Activated CD8-positive, alpha-beta T cell treated with anti-CD3 and anti-CD28 coated beads for 36 hours (primary cell): ENCODE results near the gene ENPP7. TPM values are rescaled to one million over a fixed set of nuclear protein-coding genes. Genes with fewer than 3 reads are reported as not detected.
A peak's percentile ranks its signal among the peaks of the same experiment; 100 is the strongest.

Experiments used
- ATAC-seq: fragments of 200-7000 bp; cut with Tn5 transposase; one replicate; pipeline ENCODE4 v1.10.0; 2021; ENCODE audit warnings: mild to moderate bottlenecking, moderate library complexity
- CTCF ChIA-PET: fragments of 350-600 bp; sonication (Branson Sonifier 250); formaldehyde crosslinking; loops from one replicate; lab custom pipeline; 2021; ENCODE audit warnings: antibody characterized with exemption; lab: Charles Lee
- POLR2A ChIA-PET: fragments of 350-600 bp; sonication (Branson Sonifier 250); formaldehyde crosslinking; loops from one replicate; lab custom pipeline; 2021; ENCODE audit warnings: antibody characterized with exemption; lab: Charles Lee
- DNase-seq: peaks from one replicate; pipeline ENCODE4 v3.0.0-alpha.2; 2020
- H3K27ac Mint-ChIP-seq: one replicate; pipeline ENCODE4 v1.8.0; 2021; ENCODE audit warnings: mild to moderate bottlenecking, mixed read lengths
- H3K27me3 Mint-ChIP-seq: one replicate; pipeline ENCODE4 v1.8.0; 2021; ENCODE audit warnings: mixed read lengths
- H3K36me3 Mint-ChIP-seq: one replicate; pipeline ENCODE4 v1.8.0; 2021; ENCODE audit warnings: low read depth, mixed read lengths
- H3K4me1 Mint-ChIP-seq: one replicate; pipeline ENCODE4 v1.8.0; 2021; ENCODE audit warnings: low read depth, mixed read lengths
- H3K4me3 Mint-ChIP-seq: one replicate; pipeline ENCODE4 v1.8.0; 2021; ENCODE audit warnings: mild to moderate bottlenecking, moderate library complexity, mixed read lengths
- H3K9me3 Mint-ChIP-seq: one replicate; pipeline ENCODE4 v1.8.0; 2021; ENCODE audit warnings: mixed read lengths
- intact Hi-C: fragments of 100-400 bp; cut with micrococcal nuclease; formaldehyde crosslinking; loops from one replicate; pipeline ENCODE4 v1.10.0; 2022
- total RNA-seq, 2 experiments: library from RNA; stranded (reverse); gene quantifications; one replicate each; pipeline ENCODE4 v1.2.3, GENCODE V29; 2021
- TF ChIP-seq, protein P1 (sequence below): fragments of 200-600 bp; IDR thresholded peaks from one replicate; pipeline ENCODE4 v1.8.0; 2022; ENCODE audit warnings: antibody characterized with exemption, mild to moderate bottlenecking

ENPP7 gene
- total RNA-seq, 2 experiments from 2014 or later = 0.16 TPM; not detected in 1

DNA sequence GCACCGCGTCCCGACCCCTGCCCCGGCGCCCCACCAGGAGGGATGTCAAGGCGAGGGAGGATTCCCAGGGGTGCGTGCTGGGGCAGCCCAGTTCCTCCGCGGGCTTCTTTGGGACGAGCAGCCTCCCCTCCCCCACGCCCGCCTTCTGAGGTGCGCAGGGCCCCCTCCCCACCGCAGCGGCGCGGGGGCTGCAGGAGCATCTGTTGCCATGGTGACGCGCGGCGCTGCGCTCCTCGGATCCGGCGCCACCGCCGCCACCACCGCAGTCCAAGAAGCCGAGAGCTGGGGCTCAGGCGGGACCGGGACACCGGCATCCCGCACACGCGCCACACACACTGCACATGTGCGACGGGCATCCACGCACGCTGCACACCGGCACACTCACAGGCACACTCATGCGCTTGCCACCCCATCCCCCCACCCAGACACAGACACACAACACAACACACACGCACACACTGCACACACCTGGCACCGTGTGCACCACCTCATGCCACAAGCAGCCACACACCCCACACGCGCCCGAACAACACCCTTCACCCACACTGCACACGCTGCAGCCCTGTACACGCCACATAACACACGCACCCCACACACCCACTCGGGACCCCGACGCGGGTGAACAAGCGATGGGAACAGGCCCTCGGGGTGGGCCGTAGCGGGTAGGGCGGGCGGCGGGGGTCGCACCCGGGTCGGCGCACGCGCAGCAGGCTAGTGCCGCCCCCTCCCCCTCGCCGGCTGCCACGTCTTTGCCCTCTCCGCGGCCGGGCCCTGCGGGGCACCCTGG is 17.0 kb downstream of the ENPP7 start:
- H3K36me3 Mint-ChIP-seq = no peaks in the 10 kb centered on the region
- ChIA-PET CTCF (interaction anchor here (1.8 to 2.5 kb wide), 3 partner anchors 49 to 95 kb away, joined by 7 read pairs; partner anchors contain the start of gene CBX8), POLR2A (interaction anchor here (1.3 to 1.9 kb wide), 2 partner anchors 13 to 57 kb away, joined by 3 to 4 read pairs; no protein-coding TSS in a partner anchor)
- TF ChIP-seq, protein P1, sequence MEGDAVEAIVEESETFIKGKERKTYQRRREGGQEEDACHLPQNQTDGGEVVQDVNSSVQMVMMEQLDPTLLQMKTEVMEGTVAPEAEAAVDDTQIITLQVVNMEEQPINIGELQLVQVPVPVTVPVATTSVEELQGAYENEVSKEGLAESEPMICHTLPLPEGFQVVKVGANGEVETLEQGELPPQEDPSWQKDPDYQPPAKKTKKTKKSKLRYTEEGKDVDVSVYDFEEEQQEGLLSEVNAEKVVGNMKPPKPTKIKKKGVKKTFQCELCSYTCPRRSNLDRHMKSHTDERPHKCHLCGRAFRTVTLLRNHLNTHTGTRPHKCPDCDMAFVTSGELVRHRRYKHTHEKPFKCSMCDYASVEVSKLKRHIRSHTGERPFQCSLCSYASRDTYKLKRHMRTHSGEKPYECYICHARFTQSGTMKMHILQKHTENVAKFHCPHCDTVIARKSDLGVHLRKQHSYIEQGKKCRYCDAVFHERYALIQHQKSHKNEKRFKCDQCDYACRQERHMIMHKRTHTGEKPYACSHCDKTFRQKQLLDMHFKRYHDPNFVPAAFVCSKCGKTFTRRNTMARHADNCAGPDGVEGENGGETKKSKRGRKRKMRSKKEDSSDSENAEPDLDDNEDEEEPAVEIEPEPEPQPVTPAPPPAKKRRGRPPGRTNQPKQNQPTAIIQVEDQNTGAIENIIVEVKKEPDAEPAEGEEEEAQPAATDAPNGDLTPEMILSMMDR = no peak
- peaks cover 40% of the 10 kb centered on the region for H3K27me3 Mint-ChIP-seq
- no peaks in the 10 kb centered on the region for H3K9me3 Mint-ChIP-seq
- peak; percentile 24 for DNase-seq
- intact Hi-C loops = loop anchor here (10.0 kb wide), 2 partner anchors 97 to 247 kb away; no protein-coding TSS in a partner anchor
- H3K27ac Mint-ChIP-seq = no peak overlapping the region
- no peak for ATAC-seq
- H3K4me1 Mint-ChIP-seq = peaks cover 19% of the 10 kb centered on the region
- H3K4me3 Mint-ChIP-seq = no peak overlapping the region

- no peaks in the 10 kb centered on the region for H3K36me3 Mint-ChIP-seq
- H3K4me3 Mint-ChIP-seq = no peak overlapping the region
- peaks cover 42% of the 10 kb centered on the region for H3K27me3 Mint-ChIP-seq
- DNase-seq (no peak), ATAC-seq (no peak)
- ChIA-PET POLR2A (no interaction called here), CTCF (no interaction called here)
- no peaks in the 10 kb centered on the region for H3K9me3 Mint-ChIP-seq
- intact Hi-C loops = loop anchor here (10.0 kb wide), 2 partner anchors 96 to 246 kb away; no protein-coding TSS in a partner anchor
- no peak overlapping the region for H3K27ac Mint-ChIP-seq
- TF ChIP-seq, protein P1 = no peak
- peaks cover 19% of the 10 kb centered on the region for H3K4me1 Mint-ChIP-seq
These were observed 17.8 kb downstream of the ENPP7 start for GRCh38 chr17:79748295-79749099.

- TF ChIP-seq, protein P1 = no peak
- intact Hi-C loops = loop anchor here (10.0 kb wide), 2 partner anchors 96 to 246 kb away; no protein-coding TSS in a partner anchor
- Mint-ChIP-seq H3K36me3 (no peaks in the 10 kb centered on the region), H3K27me3 (peaks cover 42% of the 10 kb centered on the region), H3K27ac (no peak overlapping the region), H3K4me1 (peaks cover 19% of the 10 kb centered on the region), H3K9me3 (no peaks in the 10 kb centered on the region), H3K4me3 (no peak overlapping the region)
- no peak for ATAC-seq
- CTCF ChIA-PET = interaction anchor here (0.8 to 1.4 kb wide), 4 partner anchors 14 to 97 kb away, joined by 3 read pairs; no protein-coding TSS in a partner anchor
- no peak for DNase-seq
- POLR2A ChIA-PET = interaction anchor here (0.6 to 1.0 kb wide), 2 partner anchors 11 to 276 kb away, joined by 3 read pairs; no protein-coding TSS in a partner anchor
These were observed 18.5 kb downstream of the ENPP7 start for GRCh38 chr17:79749156-79749815.

DNA sequence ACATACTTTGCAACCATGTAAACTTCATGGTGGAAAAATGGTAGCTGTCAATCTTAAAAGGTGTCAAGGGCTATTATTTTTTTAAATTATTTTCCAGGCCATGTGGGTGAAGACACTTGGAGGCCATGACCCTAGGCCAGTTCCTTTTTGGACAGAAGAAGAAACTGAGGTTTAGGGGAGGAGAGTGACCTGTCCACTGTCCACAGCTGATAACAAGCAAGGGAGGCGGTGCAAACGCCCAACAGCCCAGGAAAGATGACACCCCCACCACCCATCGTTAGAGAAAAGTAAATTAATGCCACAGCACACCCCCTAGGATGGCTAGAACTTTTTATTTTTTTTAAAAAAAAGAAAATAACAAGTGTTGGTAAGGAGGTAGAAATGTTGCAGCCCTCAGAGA is 19.2 kb downstream of the ENPP7 start:
- CTCF ChIA-PET = interaction anchor here (0.8 to 1.4 kb wide), 4 partner anchors 13 to 96 kb away, joined by 3 read pairs; no protein-coding TSS in a partner anchor
- Mint-ChIP-seq H3K9me3 (no peaks in the 10 kb centered on the region), H3K36me3 (no peaks in the 10 kb centered on the region), H3K27me3 (peaks cover 42% of the 10 kb centered on the region), H3K4me3 (no peak overlapping the region), H3K4me1 (peaks cover 19% of the 10 kb centered on the region), H3K27ac (no peak overlapping the region)
- POLR2A ChIA-PET = interaction anchor here (0.6 to 1.0 kb wide), 2 partner anchors 10 to 276 kb away, joined by 3 read pairs; no protein-coding TSS in a partner anchor
- intact Hi-C loops = loop anchor here (10.0 kb wide), 2 partner anchors 95 to 245 kb away; no protein-coding TSS in a partner anchor
- DNase-seq (no peak), ATAC-seq (no peak)
- TF ChIP-seq, protein P1 = no peak
